ENCODE data around the gene MAP3K4.

Gene MAP3K4

GRCh38 chr6:161044335-161044734 lies 52.8 kb downstream of the MAP3K4 start:
- no peak for DNase-seq

- no peak for DNase-seq
These were observed 57.1 kb downstream of the MAP3K4 start for GRCh38 chr6:161048641-161049040.

GRCh38 chr6:161050134-161050765 lies 58.7 kb downstream of the MAP3K4 start:
- no peak for DNase-seq

- DNase-seq, result no peak
These were observed 61.5 kb downstream of the MAP3K4 start for GRCh38 chr6:161053103-161053502.

GRCh38 chr6:161054876-161055275 lies 63.3 kb downstream of the MAP3K4 start:
- no peak for DNase-seq

GRCh38 chr6:161056451-161056850 lies 64.9 kb downstream of the MAP3K4 start:
- no peak for DNase-seq

- peak; percentile 14 for DNase-seq
These were observed 65.8 kb downstream of the MAP3K4 start for GRCh38 chr6:161057103-161058091.

GRCh38 chr6:161058741-161059140 lies 67.2 kb downstream of the MAP3K4 start:
- no peak for DNase-seq

- DNase-seq, result no peak
These were observed 70.0 kb downstream of the MAP3K4 start for GRCh38 chr6:161061576-161061975.

- DNase-seq, result no peak
These were observed 73.3 kb downstream of the MAP3K4 start for GRCh38 chr6:161064915-161065314.

GRCh38 chr6:161066511-161066910 lies 74.9 kb downstream of the MAP3K4 start:
- DNase-seq, result no peak

GRCh38 chr6:161067749-161068148 lies 76.2 kb downstream of the MAP3K4 start:
- no peak for DNase-seq

GRCh38 chr6:161068321-161068741 lies 76.8 kb downstream of the MAP3K4 start:
- no peak for DNase-seq

- DNase-seq, result no peak
These were observed 82.4 kb downstream of the MAP3K4 start for GRCh38 chr6:161073930-161074329.

GRCh38 chr6:161074496-161075121 lies 83.0 kb downstream of the MAP3K4 start:
- DNase-seq, result no peak

GRCh38 chr6:161076181-161076677 lies 84.7 kb downstream of the MAP3K4 start:
- no peak for DNase-seq

GRCh38 chr6:161079566-161080262 lies 88.1 kb downstream of the MAP3K4 start:
- no peak for DNase-seq

- DNase-seq, result no peak
These were observed 88.8 kb downstream of the MAP3K4 start for GRCh38 chr6:161080263-161080970.

- no peak for DNase-seq
These were observed 90.6 kb downstream of the MAP3K4 start for GRCh38 chr6:161082215-161082614.

GRCh38 chr6:161085246-161085645 lies 93.7 kb downstream of the MAP3K4 start:
- DNase-seq, result no peak

GRCh38 chr6:161088676-161089328 lies 97.2 kb downstream of the MAP3K4 start:
- DNase-seq, result no peak

- DNase-seq, result no peak
These were observed 99.6 kb downstream of the MAP3K4 start for GRCh38 chr6:161091151-161091550.
